HepG2 (cell line): ENCODE data around the gene OR1F1. TPM values are rescaled to one million over a fixed set of nuclear protein-coding genes. Genes with fewer than 3 reads are reported as not detected.

Source experiments
- ELF4 ChIP-seq: sonication (generic); formaldehyde crosslinking; IDR thresholded peaks from 2 replicates; pipeline ENCODE4 v1.5.0; 2020; ENCODE audit warnings: missing genetic modification reagents, mild to moderate bottlenecking, moderate library complexity, borderline replicate concordance
- ESRRA ChIP-seq: sonication (generic); formaldehyde crosslinking; IDR thresholded peaks from 2 replicates; pipeline ENCODE4 v1.5.1; 2020; ENCODE audit warnings: mild to moderate bottlenecking, low read depth, missing genetic modification reagents
- FOXK2 ChIP-seq: fragments of 450-650 bp; IDR thresholded peaks from 2 replicates; pipeline ENCODE4 v1.6.1; 2016
- IRF1 ChIP-seq: sonication (generic); formaldehyde crosslinking; IDR thresholded peaks from 2 replicates; pipeline ENCODE4 v1.4.0; 2020; ENCODE audit warnings: low read depth, mild to moderate bottlenecking, missing genetic modification reagents
- NFRKB ChIP-seq: fragments of 450-650 bp; IDR thresholded peaks from 2 replicates; pipeline ENCODE4 v1.6.1; 2017
- PBX2 ChIP-seq: IDR thresholded peaks from 2 replicates; pipeline ENCODE4 v1.6.1; 2016; ENCODE audit warnings: control low read depth
- RBFOX2 ChIP-seq: fragments of 200-400 bp; formaldehyde crosslinking; IDR thresholded peaks from 2 replicates; pipeline ENCODE4 v1.6.1; 2017; ENCODE audit warnings: low read depth, mild to moderate bottlenecking, low read length
- SIX1 ChIP-seq: sonication (generic); formaldehyde crosslinking; IDR thresholded peaks from 2 replicates; pipeline ENCODE4 v1.4.0; 2020; ENCODE audit warnings: missing genetic modification reagents, borderline replicate concordance
- SNAPC2 ChIP-seq: sonication (generic); formaldehyde crosslinking; IDR thresholded peaks from 2 replicates; pipeline ENCODE4 v1.8.1; 2022; ENCODE audit warnings: mild to moderate bottlenecking, missing genetic modification reagents
- SPEN ChIP-seq: sonication (generic); formaldehyde crosslinking; IDR thresholded peaks from 2 replicates; pipeline ENCODE4 v1.5.1; 2020; ENCODE audit warnings: low read depth, mild to moderate bottlenecking, missing genetic modification reagents
- TSC22D2 ChIP-seq: sonication (generic); formaldehyde crosslinking; IDR thresholded peaks from 2 replicates; pipeline ENCODE4 v1.5.1; 2020; ENCODE audit warnings: missing genetic modification reagents, mild to moderate bottlenecking, borderline replicate concordance
- ZNF124 ChIP-seq: sonication (generic); formaldehyde crosslinking; IDR thresholded peaks from 2 replicates; pipeline ENCODE4 v1.4.0; 2020; ENCODE audit warnings: missing genetic modification reagents
- ZNF326 ChIP-seq: sonication (generic); formaldehyde crosslinking; IDR thresholded peaks from 2 replicates; pipeline ENCODE4 v1.4.0; 2020; ENCODE audit warnings: missing genetic modification reagents, borderline replicate concordance
- ZNF646 ChIP-seq: sonication (generic); formaldehyde crosslinking; IDR thresholded peaks from 2 replicates; pipeline ENCODE4 v1.9.0; 2021; ENCODE audit warnings: mild to moderate bottlenecking, missing genetic modification reagents
- ZNF777 ChIP-seq: sonication (generic); formaldehyde crosslinking; IDR thresholded peaks from 2 replicates; pipeline ENCODE4 v1.4.0; 2020; ENCODE audit warnings: missing genetic modification reagents
- polyA plus RNA-seq, 8 experiments: library from polyadenylated mRNA; depleted of rRNA in 3 of 8; stranded (reverse) in 7 of 8; unstranded in 1 of 8; fragments of >200 nt; fragmentation: Illumina TruSeq in 4 of 8; extraction: Trizol in 4 of 8; gene quantifications; 2 replicates each; pipeline versions ENCODE4 v1.2.1 to v1.2.3, GENCODE V29; 2011 to 2016; ENCODE audit warnings: low read depth in 4 of 8, missing spikeins in 1 of 8, mixed read lengths in 1 of 8; ENCODE audit not compliant: insufficient read depth in 1 of 8
- total RNA-seq, 5 experiments: library from RNA; depleted of rRNA; stranded (reverse); fragments of >200 nt; fragmentation: Illumina TruSeq; extraction: Trizol; gene quantifications; 2 replicates each; pipeline ENCODE4 v1.2.3, GENCODE V29; 2016; ENCODE audit warnings: low read depth in 1 of 5
- TF ChIP-seq, protein P1 (sequence below): sonication (generic); formaldehyde crosslinking; IDR thresholded peaks from 2 replicates; pipeline ENCODE4 v1.4.0; 2020; ENCODE audit warnings: mild to moderate bottlenecking, missing genetic modification reagents
- TF ChIP-seq, protein P2 (sequence below): IDR thresholded peaks from 2 replicates; pipeline ENCODE4 v1.6.1; 2016; ENCODE audit warnings: missing compliant biosample characterization, missing genetic modification reagents, borderline replicate concordance

The OR1F1 gene
- total and polyA plus RNA-seq, 2 of the 13 experiments (the other 11 are each of a cell fraction or from before 2014, with no cell fraction given): 0.90 TPM; not detected in 1

DNA sequence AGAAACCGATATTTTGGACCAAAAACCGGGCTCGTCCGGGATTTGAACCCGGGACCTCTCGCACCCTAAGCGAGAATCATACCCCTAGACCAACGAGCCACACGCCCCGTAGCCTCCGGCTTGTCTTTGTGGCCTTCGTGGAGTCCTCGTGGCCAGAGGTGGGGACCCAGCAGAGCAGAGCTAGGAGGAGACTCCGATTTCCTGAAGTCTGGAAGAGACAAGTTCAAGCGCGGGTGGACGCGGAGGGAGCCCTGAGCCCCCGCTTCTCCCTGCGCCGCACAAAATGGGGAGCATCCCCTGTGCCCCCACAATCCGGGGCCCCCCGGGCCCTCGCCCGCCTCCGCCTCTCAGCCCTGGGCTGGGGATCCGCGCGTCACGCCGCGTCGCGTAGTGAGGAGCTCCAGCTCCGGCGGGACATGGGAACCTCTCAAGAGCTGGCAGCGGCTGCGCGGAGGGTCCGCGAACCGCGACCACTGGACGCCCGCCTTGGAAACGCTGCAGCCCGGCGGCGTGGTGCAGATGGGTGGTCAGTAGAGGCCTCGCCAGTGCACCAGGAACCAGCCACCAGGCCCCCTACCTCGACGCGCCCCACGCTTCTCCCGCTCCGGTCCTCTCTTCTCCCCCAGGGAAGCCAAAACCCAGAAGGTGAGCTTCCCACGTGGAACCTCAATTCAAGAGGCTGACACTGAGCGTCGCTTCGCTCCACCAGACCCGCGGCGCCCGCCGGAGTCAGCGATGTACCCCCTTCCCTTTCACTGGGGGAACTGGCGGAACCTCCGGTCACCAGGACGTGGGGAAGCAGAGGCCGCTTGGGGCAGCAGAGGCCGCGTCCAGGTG, 5.2 kb upstream of the OR1F1 start (continued):
- TF ChIP-seq FOXK2 (no peak), ZNF124 (CRISPR knock-in tag) (peak; percentile 37; the same call in 1 of the 2 replicates), NFRKB (no peak), SIX1 (CRISPR knock-in tag) (peak; percentile 48; the same call in 1 of the 2 replicates), SPEN (CRISPR knock-in tag) (no peak; the same call in 1 of the 2 replicates), PBX2 (CRISPR knock-in tag) (no peak), ELF4 (CRISPR knock-in tag) (peak; percentile 74; the same call in 1 of the 2 replicates), TSC22D2 (CRISPR knock-in tag) (no peak), ZNF326 (CRISPR knock-in tag) (no peak), ZNF646 (CRISPR knock-in tag) (no peak), IRF1 (0 out of 2 replicates have a peak, but pooled peaks have one; percentile 19), RBFOX2 (no peak), ZNF777 (peak; percentile 67), ESRRA (CRISPR knock-in tag) (no peak), SNAPC2 (CRISPR knock-in tag) (no peak)
- TF ChIP-seq, protein P1, sequence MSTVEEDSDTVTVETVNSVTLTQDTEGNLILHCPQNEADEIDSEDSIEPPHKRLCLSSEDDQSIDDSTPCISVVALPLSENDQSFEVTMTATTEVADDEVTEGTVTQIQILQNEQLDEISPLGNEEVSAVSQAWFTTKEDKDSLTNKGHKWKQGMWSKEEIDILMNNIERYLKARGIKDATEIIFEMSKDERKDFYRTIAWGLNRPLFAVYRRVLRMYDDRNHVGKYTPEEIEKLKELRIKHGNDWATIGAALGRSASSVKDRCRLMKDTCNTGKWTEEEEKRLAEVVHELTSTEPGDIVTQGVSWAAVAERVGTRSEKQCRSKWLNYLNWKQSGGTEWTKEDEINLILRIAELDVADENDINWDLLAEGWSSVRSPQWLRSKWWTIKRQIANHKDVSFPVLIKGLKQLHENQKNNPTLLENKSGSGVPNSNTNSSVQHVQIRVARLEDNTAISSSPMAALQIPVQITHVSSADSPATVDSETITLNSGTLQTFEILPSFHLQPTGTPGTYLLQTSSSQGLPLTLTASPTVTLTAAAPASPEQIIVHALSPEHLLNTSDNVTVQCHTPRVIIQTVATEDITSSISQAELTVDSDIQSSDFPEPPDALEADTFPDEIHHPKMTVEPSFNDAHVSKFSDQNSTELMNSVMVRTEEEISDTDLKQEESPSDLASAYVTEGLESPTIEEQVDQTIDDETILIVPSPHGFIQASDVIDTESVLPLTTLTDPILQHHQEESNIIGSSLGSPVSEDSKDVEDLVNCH: no peak
- TF ChIP-seq, protein P2, sequence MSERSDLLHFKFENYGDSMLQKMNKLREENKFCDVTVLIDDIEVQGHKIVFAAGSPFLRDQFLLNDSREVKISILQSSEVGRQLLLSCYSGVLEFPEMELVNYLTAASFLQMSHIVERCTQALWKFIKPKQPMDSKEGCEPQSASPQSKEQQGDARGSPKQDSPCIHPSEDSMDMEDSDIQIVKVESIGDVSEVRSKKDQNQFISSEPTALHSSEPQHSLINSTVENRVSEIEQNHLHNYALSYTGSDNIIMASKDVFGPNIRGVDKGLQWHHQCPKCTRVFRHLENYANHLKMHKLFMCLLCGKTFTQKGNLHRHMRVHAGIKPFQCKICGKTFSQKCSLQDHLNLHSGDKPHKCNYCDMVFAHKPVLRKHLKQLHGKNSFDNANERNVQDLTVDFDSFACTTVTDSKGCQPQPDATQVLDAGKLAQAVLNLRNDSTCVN (CRISPR knock-in tag): no peak
